GM18520 (cell line): Measurements from ENCODE around the gene HEXB.
"Not testable (repeated sequence)": the region's sequence is repeated elsewhere in the genome, so short reads cannot be mapped to it uniquely, and the experiment has no call there.

ENCODE experiments used
- ATAC-seq: cut with Tn5 transposase; IDR thresholded peaks from one replicate; pipeline ENCODE4 v1.9.1; 2021; ENCODE audit not compliant: unreplicated experiment

The HEXB gene

DNA sequence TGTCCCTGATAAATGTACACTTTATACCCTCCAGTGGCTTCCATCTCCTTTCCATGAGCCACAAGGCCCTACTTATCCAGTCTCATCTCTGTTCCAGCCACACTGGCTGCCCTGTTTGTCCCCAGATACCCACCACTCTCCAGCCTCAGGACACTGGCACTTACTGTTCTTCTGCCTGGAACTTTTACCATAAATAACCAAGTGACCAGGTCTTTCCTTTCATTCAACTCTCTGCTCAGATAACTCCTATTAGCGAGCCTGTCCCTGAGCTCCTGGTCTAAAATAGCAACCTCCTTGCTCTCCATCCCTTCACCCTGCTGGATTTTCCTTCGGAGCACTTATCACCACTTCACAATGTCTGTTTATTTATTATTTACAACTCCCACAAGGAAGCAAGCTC is 27.9 kb upstream of the HEXB start:
- no peak for ATAC-seq

DNA sequence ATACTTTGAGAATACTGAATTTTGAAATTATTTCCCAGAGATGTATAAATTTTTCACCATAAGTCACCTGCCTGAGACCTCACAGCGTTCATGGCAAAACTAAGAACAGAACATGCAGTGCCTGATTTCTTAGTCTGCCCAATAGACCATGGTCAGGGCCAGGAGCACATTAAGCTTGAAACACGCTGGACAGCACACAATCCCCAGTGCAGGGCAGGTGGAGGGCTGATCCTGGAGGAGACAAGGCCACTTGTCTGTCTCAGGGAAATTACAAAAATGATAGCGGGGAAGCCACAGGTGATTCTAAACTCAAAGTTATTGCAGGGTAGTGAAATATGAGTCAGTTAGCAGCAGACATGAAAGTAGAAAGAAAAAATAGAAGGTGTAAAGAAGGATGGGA is 25.9 kb upstream of the HEXB start:
- no peak for ATAC-seq

GRCh38 chr5:74660140-74660539 is 24.9 kb upstream of the HEXB start:
- no peak for ATAC-seq

DNA sequence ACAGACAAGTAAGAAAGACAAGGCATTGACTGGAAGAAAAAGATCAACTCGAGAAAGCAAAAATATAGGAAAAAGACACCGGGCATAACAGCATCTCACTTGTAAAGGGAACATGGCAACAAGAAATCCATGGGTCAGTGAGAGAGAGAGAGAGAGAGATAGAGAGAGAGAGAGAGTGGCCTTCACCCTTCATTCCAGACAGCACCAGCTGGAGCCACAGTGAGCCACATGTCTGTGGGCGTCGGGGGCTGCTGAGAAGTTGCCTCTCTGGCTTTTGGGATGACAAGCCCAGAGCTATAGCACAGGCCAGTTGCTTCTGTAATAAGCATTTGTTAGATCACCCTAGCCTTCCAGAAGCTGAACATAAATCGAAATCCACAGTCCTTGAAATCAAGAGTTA is 24.2 kb upstream of the HEXB start:
- ATAC-seq: no peak

DNA sequence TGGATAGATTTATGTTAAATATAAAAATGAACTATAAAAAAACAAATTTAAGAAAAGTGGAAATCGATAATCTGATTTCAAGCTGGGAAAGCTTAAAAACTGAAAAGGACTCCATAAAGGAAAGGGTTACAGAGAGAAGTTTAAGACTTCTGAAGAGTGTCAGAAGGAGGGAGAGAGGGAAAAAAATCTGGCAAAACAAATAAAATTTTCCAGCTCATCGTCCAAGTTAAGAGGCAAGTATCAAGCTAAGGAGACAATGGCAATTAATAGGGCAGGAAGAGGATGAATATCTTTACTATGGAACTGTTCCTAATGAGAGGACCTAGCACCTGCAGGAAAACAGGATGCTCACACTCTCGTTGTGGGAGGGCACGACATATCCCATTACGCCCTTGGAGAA is 20.5 kb upstream of the HEXB start:
- ATAC-seq: no peak

- no peak for ATAC-seq
These were observed 19.8 kb upstream of the HEXB start for GRCh38 chr5:74665273-74665672.

GRCh38 chr5:74665816-74666215 is 19.2 kb upstream of the HEXB start:
- no peak for ATAC-seq

DNA sequence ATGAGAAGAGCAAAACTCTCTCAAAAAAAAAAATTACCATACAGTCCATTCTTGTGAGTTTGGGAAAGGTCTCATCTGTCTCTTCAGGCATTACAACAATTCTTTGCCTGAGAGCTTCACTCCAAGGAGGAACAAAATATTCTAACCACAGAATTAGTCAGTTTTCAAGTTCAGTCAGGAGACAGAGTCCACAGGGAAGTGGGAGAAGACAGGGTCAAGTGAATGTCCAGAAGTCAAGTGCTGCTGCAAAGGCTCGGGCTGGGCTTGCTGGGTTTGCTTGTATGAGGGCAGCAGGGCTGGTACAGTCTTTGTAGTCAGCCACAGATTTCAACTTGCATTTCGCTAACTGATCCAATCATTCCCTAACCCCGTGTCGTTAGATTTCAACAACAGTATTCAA is 17.6 kb upstream of the HEXB start:
- no peak for ATAC-seq

DNA sequence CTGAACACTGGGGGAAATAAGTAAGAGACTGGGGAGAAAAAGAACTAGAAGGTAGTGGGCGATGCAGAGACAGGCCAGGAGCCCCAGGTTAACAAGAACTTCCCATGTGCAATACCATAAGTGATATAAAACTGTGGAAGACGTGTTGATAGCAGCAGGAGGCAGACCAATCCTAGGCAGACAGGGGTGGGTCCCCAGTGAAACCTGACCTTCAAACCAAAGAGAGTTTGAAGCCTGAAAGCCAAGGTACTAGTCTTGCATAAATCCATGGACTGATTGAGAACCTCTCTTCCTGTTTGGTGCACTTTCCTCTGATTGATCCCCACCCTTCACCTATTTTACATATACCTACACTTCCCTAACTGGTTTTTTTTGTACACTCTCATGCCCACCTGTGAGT is 15.2 kb upstream of the HEXB start:
- ATAC-seq: no peak

- ATAC-seq: no peak
These were observed 14.5 kb upstream of the HEXB start for GRCh38 chr5:74670396-74671038.

DNA sequence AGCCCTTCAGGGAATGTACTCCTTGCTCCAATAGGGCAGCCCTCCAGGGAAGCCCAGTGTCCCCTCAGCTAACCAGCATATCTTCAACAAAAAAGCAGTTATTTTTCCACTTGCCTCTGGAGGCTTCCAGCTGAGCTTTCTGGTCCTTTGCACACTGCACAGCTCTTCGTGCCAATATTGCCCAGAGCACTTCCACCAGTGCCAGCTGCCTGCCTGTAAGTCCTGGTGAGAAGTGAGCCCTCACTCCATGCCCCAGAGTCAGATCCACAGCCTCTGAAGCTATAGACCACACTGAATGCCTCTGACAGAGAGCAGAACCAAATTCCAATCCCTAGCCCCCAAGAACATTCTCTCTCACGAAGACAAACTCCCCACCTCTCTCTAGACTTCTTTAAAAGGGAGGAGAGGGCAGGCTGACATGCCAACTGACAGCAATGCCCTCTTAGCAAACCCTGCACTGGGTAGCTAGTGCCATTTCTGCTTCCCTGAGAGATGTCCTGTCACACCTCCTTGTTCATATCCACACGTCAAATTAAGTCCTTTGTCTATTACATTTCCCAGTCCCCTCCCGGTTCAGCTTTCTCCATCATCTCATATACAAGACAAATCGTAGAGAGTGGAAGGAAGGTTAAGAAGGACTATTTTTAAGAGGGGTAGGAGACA is 12.7 kb upstream of the HEXB start:
- no peak for ATAC-seq

GRCh38 chr5:74673011-74673790 is 11.8 kb upstream of the HEXB start:
- ATAC-seq: no peak

GRCh38 chr5:74676466-74676865 is 8.6 kb upstream of the HEXB start:
- ATAC-seq: not testable (repeated sequence)

- ATAC-seq: not testable (repeated sequence)
These were observed 6.9 kb upstream of the HEXB start for GRCh38 chr5:74678123-74678522.

DNA sequence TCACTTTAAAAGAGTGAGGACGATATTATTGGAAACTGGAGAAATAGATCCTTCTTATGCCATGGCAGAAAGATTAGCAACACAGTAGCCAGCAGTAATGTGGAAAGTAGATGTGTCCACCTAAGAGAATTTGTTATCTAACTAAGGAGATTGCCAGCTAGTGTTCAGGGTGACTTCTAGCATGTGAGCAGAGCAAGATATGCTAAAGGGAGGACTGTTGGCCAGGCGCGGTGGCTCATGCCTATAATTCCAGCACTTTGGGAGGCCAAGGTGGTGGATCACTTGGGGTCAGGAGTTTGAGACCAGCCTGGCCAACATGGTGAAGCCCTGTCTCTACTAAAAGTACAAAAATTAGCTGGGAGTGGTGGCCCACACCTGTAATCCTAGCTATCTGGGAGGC is 5.7 kb upstream of the HEXB start:
- not testable (repeated sequence) for ATAC-seq

- no peak for ATAC-seq
These were observed 5.1 kb upstream of the HEXB start for GRCh38 chr5:74679966-74680365.

- no peak for ATAC-seq
These were observed 1.1 kb downstream of the HEXB start for GRCh38 chr5:74685979-74686631.

- no peak for ATAC-seq
These were observed 2.1 kb downstream of the HEXB start for GRCh38 chr5:74686962-74687751.

- ATAC-seq: no peak
These were observed 8.2 kb downstream of the HEXB start for GRCh38 chr5:74693191-74693590.

DNA sequence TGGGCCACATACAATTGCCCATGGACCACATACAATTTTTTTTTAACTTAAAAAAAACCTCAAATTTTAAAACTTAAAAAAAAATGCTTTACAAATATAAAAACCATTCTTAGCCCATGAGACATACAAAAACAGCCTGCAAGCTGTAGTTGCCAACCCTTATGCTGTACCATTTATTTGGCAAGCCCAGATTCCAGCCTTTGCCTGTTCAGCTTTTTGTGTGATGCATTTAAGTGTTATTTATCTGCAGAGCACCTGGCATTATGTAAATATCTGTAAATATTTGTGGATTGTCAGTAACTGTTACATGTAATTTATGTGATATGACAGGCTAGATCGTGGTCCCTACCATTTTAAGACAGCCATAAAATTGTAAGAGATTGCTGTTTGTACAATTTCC is 32.6 kb downstream of the HEXB start:
- ATAC-seq: no peak

DNA sequence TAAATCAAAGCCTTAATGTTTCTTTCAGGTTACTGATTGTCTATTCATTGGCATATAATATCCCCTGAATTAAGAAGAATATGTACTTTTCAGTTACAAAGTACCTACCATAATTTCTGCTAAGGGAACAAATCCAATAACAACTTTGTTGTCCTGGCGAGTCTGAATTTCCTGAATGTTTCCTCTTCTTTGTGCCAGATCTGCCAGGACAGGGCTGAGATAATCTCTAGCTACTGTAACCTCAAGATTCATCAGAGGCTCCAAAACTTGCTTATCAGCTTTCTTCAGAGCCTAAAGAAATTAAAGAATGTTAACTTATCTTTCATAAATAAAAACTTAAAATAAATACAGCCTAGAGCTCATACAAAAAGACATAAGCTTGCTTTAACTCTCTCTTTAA is 37.2 kb downstream of the HEXB start:
- no peak for ATAC-seq
